Transverse colon (tissue), 3 donors: ENCODE measurements around the gene DISC1.

Source experiments
- EP300 ChIP-seq: sonication (generic); formaldehyde crosslinking; IDR thresholded peaks from one replicate; pipeline ENCODE4 v1.6.1; 2017; ENCODE audit warnings: antibody characterized with exemption, low read depth
- POLR2A ChIP-seq: fragments of 450-650 bp; IDR thresholded peaks from one replicate; pipeline ENCODE4 v1.6.1; 2016; ENCODE audit warnings: antibody characterized with exemption, mild to moderate bottlenecking, moderate library complexity
- TF ChIP-seq, protein P1 (sequence below), 5 experiments: fragments of 200-600 bp in 3 of 5; fragments of 450-650 bp in 2 of 5; sonication (generic) in 3 of 5; IDR thresholded peaks; 1 replicate in 2 of 5; 2 replicates in 3 of 5; pipeline ENCODE4 v1.5.1; 2016 to 2017; ENCODE audit warnings: antibody characterized with exemption in 5 of 5, inconsistent platforms in 3 of 5, mild to moderate bottlenecking in 2 of 5, moderate library complexity in 1 of 5

DNA sequence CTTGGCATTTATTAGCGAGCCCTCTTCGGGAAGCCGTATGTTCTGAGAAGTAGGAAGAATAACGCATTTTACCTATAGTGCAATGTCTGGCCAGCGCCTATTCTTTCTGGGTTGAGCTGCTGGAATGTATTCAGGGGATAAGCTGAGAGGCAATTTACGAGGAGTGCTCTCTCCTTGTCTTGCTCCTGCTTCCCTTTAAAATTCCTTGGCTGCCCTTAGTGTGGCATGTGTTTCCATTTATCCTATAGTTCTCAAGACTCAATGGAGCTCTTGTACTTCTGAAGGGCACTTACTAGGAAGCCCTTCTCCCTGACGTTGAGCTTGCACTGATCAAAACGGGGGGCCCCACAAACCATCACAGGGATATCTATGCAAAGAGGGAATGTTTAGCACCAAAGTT lies 364.6 kb downstream of the DISC1 start:
- TF ChIP-seq, protein P1, sequence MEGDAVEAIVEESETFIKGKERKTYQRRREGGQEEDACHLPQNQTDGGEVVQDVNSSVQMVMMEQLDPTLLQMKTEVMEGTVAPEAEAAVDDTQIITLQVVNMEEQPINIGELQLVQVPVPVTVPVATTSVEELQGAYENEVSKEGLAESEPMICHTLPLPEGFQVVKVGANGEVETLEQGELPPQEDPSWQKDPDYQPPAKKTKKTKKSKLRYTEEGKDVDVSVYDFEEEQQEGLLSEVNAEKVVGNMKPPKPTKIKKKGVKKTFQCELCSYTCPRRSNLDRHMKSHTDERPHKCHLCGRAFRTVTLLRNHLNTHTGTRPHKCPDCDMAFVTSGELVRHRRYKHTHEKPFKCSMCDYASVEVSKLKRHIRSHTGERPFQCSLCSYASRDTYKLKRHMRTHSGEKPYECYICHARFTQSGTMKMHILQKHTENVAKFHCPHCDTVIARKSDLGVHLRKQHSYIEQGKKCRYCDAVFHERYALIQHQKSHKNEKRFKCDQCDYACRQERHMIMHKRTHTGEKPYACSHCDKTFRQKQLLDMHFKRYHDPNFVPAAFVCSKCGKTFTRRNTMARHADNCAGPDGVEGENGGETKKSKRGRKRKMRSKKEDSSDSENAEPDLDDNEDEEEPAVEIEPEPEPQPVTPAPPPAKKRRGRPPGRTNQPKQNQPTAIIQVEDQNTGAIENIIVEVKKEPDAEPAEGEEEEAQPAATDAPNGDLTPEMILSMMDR (IDR thresholded peaks at IDR 0.05) = no peak
- TF ChIP-seq EP300 (no peak), POLR2A (no peak)
